Stimulated activated CD4-positive, alpha-beta T cell treated with anti-CD3 and anti-CD28 coated beads, TNF-alpha, amount 100 ng/mL, for 24 hours (primary cell): ENCODE measurements around the gene FAR1.

Experiments
- DNase-seq, 3 experiments: peaks; one replicate each; pipeline ENCODE4 v3.0.0-alpha.2; 2020; ENCODE audit warnings: low read depth in 3 of 3

Gene FAR1

DNA sequence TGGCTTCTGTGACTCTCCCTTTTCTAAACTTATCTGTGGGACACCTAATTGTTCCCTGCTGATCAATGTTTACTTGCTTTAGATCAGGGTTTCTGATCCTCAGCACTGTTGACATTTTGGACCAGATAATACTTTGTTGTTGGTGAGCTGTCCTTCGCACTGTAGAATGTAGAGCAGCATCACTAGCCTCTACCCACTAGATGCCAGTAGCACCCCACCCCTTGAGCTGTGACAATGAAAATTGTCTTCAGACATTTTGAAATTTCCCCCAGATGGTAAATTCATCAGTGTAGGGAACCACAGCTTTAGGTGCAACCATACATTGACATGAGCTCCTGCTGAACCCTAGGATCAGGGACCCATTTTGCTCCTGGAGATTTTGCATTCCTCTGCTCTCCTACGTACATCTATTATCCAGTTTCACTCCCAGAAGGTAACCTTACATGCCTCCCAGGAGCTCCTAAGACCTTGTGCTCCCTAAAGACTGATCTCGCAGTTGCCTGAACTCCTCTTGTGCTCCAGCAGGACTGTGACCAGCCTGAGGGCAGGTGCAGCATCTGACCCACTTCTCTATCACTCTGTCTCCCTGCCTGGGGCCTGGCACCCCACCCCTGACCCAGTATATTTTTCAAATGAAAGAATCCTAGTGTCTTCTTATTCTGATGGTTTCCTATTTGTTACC lies 107.8 kb downstream of the FAR1 start:
- DNase-seq, result no peak

DNA sequence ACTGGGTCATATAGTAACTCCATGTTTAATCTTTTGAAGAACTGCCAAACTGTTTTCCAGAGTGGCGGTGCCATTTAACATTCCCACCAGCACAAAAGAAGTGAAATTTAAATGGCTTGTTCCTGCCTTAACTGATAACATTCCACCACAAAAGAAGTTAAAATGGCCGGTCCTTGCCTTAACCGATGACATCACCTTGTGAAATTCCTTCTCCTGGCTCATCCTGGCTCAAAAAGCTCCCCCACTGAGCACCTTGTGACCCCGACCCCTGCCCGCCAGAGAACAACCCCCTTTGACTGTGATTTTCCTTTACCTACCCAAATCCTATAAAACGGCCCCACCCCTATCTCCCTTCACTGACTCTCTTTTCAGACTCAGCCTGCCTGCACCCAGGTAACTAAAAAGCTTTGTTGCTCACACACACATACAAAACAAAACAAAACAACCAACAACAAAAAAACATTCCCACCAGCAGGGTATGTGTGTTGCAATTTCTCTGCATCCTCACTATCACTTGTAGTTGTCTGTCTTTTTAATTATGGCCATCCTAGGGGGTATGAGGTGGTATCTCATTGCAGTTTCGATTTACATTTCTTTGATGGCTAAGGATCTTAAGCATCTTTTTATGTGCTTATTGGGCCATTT lies 109.0 kb downstream of the FAR1 start:
- no peak for DNase-seq

DNA sequence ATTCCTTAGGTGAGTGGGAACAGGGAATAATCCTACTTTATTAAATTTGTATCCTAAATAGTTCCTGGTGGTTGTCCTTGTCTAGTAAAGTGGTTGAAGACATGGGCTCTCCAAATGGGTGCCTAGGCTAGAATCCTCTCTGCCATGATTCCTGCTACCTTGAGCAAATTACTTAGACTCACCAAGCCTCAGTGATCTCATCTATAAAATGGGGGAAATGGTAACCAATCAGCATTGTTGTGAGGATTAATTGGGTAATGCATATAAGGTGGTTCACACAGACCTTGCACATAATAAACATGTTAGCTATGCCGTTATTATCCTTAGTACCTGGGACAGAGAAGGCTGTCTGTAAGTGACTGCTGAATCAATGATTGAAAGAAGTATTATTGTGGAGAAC lies 109.9 kb downstream of the FAR1 start:
- DNase-seq, result no peak

DNA sequence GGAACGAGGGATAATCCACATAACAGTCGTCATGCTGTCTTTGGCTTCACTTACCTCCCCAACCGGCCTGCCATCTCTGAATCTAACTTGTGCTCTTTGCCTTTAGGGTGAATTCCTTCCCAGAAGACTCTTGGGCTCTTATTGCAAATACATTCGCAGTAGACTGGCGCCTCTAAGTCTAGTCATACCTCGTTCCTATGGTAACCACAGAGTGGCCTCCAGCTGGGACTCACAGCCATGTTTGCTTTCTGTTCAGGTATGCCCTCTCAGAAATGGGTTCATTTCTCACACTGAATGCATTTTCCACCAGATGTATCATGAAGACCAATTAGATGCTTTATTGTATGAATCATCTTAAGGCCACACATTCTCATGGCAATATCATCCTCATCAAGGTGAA lies 112.7 kb downstream of the FAR1 start:
- no peak for DNase-seq
